Endothelial cell of hepatic sinusoid (primary cell): ENCODE results near the gene PHKB.

ENCODE experiments used
- in situ Hi-C: cut with HindIII; loops from 2 replicates; pipeline ENCODE4 v1.10.0; 2017; ENCODE audit warnings: low sequenced_read_pairs

Gene PHKB

GRCh38 chr16:47722046-47722445 is 260.9 kb downstream of the PHKB start:
- in situ Hi-C loops, result no loop called here

GRCh38 chr16:47724115-47724785 is 263.1 kb downstream of the PHKB start:
- in situ Hi-C loops, result no loop called here

GRCh38 chr16:47725188-47725695 is 264.1 kb downstream of the PHKB start:
- in situ Hi-C loops, result no loop called here

GRCh38 chr16:47726031-47726675 is 265.0 kb downstream of the PHKB start:
- in situ Hi-C loops, result no loop called here

- in situ Hi-C loops, result no loop called here
Measured at GRCh38 chr16:47727131-47727530, 266.0 kb downstream of the PHKB start.

GRCh38 chr16:47728205-47728604 is 267.1 kb downstream of the PHKB start:
- in situ Hi-C loops, result no loop called here

GRCh38 chr16:47729701-47730100 is 268.6 kb downstream of the PHKB start:
- in situ Hi-C loops, result loop anchor here (5.0 kb wide), 1 partner anchor 58 kb away; no protein-coding TSS in a partner anchor

GRCh38 chr16:47731252-47731651 is 270.1 kb downstream of the PHKB start:
- in situ Hi-C loops, result loop anchor here (5.0 kb wide), 1 partner anchor 56 kb away; no protein-coding TSS in a partner anchor

GRCh38 chr16:47732122-47732521 is 271.0 kb downstream of the PHKB start:
- in situ Hi-C loops, result loop anchor here (5.0 kb wide), 1 partner anchor 55 kb away; no protein-coding TSS in a partner anchor

- in situ Hi-C loops, result loop anchor here (5.0 kb wide), 1 partner anchor 55 kb away; no protein-coding TSS in a partner anchor
Measured at GRCh38 chr16:47732523-47733111, 271.5 kb downstream of the PHKB start.

GRCh38 chr16:47734081-47734857 is 273.1 kb downstream of the PHKB start:
- in situ Hi-C loops, result loop anchor here (5.0 kb wide), 1 partner anchor 53 kb away; no protein-coding TSS in a partner anchor

- in situ Hi-C loops, result loop anchor here (5.0 kb wide), 1 partner anchor 52 kb away; no protein-coding TSS in a partner anchor
Measured at GRCh38 chr16:47734987-47735594, 274.0 kb downstream of the PHKB start.

- in situ Hi-C loops, result no loop called here
Measured at GRCh38 chr16:47750371-47750770, 289.2 kb downstream of the PHKB start.
